Tibial artery (tissue), 4 donors: ENCODE results near the gene SUGP1.

Experiments
- DNase-seq, 2 donors: peaks; one replicate each; pipeline ENCODE4 v3.0.0-alpha.2; 2019
- H3K27ac ChIP-seq, 2 donors: fragments of 200-600 bp; sonication (generic) in 1 of 2; 1 replicate in 1 of 2; 2 replicates in 1 of 2; pipeline ENCODE4 v1.5.1; 2018 to 2019; ENCODE audit warnings: mild to moderate bottlenecking in 1 of 2
- H3K27me3 ChIP-seq, 2 donors: fragments of 200-600 bp; sonication (generic) in 1 of 2; one replicate each; pipeline versions ENCODE4 v1.5.1 to v1.6.0; 2016 to 2019
- H3K36me3 ChIP-seq, 3 donors: fragments of 200-600 bp; sonication (generic) in 2 of 3; one replicate each; pipeline ENCODE4 v1.5.1; 2016 to 2019; ENCODE audit warnings: mild to moderate bottlenecking in 2 of 3
- H3K4me1 ChIP-seq, 4 donors: fragments of 200-600 bp; sonication (generic) in 2 of 4; 1 replicate in 3 of 4; 2 replicates in 1 of 4; pipeline ENCODE4 v1.5.1; 2016 to 2019
- H3K4me3 ChIP-seq, 2 donors: fragments of 200-600 bp; sonication (generic) in 1 of 2; 1 replicate in 1 of 2; 2 replicates in 1 of 2; pipeline ENCODE4 v1.5.1; 2018 to 2019; ENCODE audit warnings: mild to moderate bottlenecking in 2 of 2
- H3K9me3 ChIP-seq, 3 donors: fragments of 200-600 bp; sonication (generic) in 1 of 3; one replicate each; pipeline ENCODE4 v1.5.1; 2016 to 2019
- CTCF ChIP-seq, 2 experiments: fragments of 200-600 bp in 1 of 2; fragments of 450-650 bp in 1 of 2; IDR thresholded peaks; one replicate each; pipeline ENCODE4 v1.5.1; 2017 to 2019; ENCODE audit warnings: antibody characterized with exemption in 2 of 2, mild to moderate bottlenecking in 1 of 2, moderate library complexity in 1 of 2
- intact Hi-C: fragments of 100-400 bp; cut with DNase I; formaldehyde crosslinking; loops from one replicate; pipeline ENCODE4 v1.15.0; 2023; ENCODE audit warnings: low total_unique reads

SUGP1 gene

GRCh38 chr19:19240476-19240875 is 79.8 kb downstream of the SUGP1 start:
- intact Hi-C loops = no loop called here
- peaks cover 0 to 12% (median under 1%) of the 10 kb centered on the region in 3 donors for H3K9me3 ChIP-seq
- no peak overlapping the region for H3K4me3 ChIP-seq
- no peak for DNase-seq
- H3K27me3 ChIP-seq = peaks cover 0 to 54% of the 10 kb centered on the region in 2 donors
- H3K36me3 ChIP-seq = no peaks in the 10 kb centered on the region
- no peaks in the 10 kb centered on the region for H3K4me1 ChIP-seq
- no peak overlapping the region for H3K27ac ChIP-seq
- no peak for TF ChIP-seq CTCF (IDR thresholded peaks at IDR 0.05)

GRCh38 chr19:19239675-19240074 is 80.6 kb downstream of the SUGP1 start:
- Histone ChIP-seq H3K4me3 (no peak overlapping the region), H3K9me3 (peaks cover 6 to 20% (median 8%) of the 10 kb centered on the region in 3 donors), H3K27me3 (peaks cover 0 to 50% of the 10 kb centered on the region in 2 donors), H3K27ac (no peak overlapping the region), H3K36me3 (no peaks in the 10 kb centered on the region), H3K4me1 (no peaks in the 10 kb centered on the region)
- intact Hi-C loops = no loop called here
- DNase-seq = no peak
- TF ChIP-seq CTCF (IDR thresholded peaks at IDR 0.05) = no peak

- Histone ChIP-seq H3K4me3 (no peak overlapping the region), H3K27me3 (peaks cover 0 to 47% of the 10 kb centered on the region in 2 donors), H3K27ac (no peak overlapping the region), H3K36me3 (no peaks in the 10 kb centered on the region), H3K4me1 (no peaks in the 10 kb centered on the region), H3K9me3 (peaks cover 8 to 34% (median 22%) of the 10 kb centered on the region in 3 donors)
- no peak for DNase-seq
- intact Hi-C loops = no loop called here
- no peak for TF ChIP-seq CTCF (IDR thresholded peaks at IDR 0.05)
Observed at GRCh38 chr19:19238126-19238894, 82.0 kb downstream of the SUGP1 start.

- H3K36me3 ChIP-seq = no peaks in the 10 kb centered on the region
- no peaks in the 10 kb centered on the region for H3K4me1 ChIP-seq
- intact Hi-C loops = no loop called here
- H3K9me3 ChIP-seq = peaks cover 8 to 35% (median 24%) of the 10 kb centered on the region in 3 donors
- peaks cover 0 to 35% of the 10 kb centered on the region in 2 donors for H3K27me3 ChIP-seq
- no peak overlapping the region for H3K4me3 ChIP-seq
- H3K27ac ChIP-seq = no peak overlapping the region
- no peak for DNase-seq
- no peak for TF ChIP-seq CTCF (IDR thresholded peaks at IDR 0.05)
Observed at GRCh38 chr19:19236173-19236572, 84.1 kb downstream of the SUGP1 start.

- Histone ChIP-seq H3K27ac (no peak overlapping the region), H3K27me3 (peaks cover 0 to 18% of the 10 kb centered on the region in 2 donors), H3K36me3 (no peaks in the 10 kb centered on the region), H3K4me3 (no peak overlapping the region), H3K4me1 (no peaks in the 10 kb centered on the region), H3K9me3 (peaks cover 8 to 35% (median 24%) of the 10 kb centered on the region in 3 donors)
- TF ChIP-seq CTCF (IDR thresholded peaks at IDR 0.05) = no peak
- intact Hi-C loops = no loop called here
- no peak for DNase-seq
Observed at GRCh38 chr19:19234220-19234816, 86.0 kb downstream of the SUGP1 start.
